HEK293 (cell line): Measurements from ENCODE around the gene SMARCB1.

Source experiments
- FEZF1 ChIP-seq: fragments of 450-650 bp; formaldehyde crosslinking; IDR thresholded peaks from 2 replicates; pipeline ENCODE4 v1.5.1; 2016; ENCODE audit warnings: missing biosample characterization, missing genetic modification characterization
- HOXA7 ChIP-seq: sonication (generic); formaldehyde crosslinking; IDR thresholded peaks from 2 replicates; pipeline ENCODE4 v1.8.1; 2022; ENCODE audit warnings: missing genetic modification reagents, borderline replicate concordance
- PBX3 ChIP-seq: sonication (generic); formaldehyde crosslinking; IDR thresholded peaks from 2 replicates; pipeline ENCODE4 v1.8.1; 2022; ENCODE audit warnings: mild to moderate bottlenecking, moderate library complexity, missing genetic modification reagents
- RBAK ChIP-seq: fragments of 450-650 bp; formaldehyde crosslinking; IDR thresholded peaks from 2 replicates; pipeline ENCODE4 v1.5.1; 2016; ENCODE audit warnings: missing biosample characterization, missing genetic modification characterization
- REPIN1 ChIP-seq: fragments of 450-650 bp; formaldehyde crosslinking; IDR thresholded peaks from 2 replicates; pipeline ENCODE4 v1.5.1; 2017; ENCODE audit warnings: missing biosample characterization, missing genetic modification characterization, low read depth
- SP2 ChIP-seq: fragments of 450-650 bp; formaldehyde crosslinking; IDR thresholded peaks from 2 replicates; pipeline ENCODE4 v1.5.1; 2016; ENCODE audit warnings: missing biosample characterization, missing genetic modification characterization
- SP7 ChIP-seq: fragments of 450-650 bp; formaldehyde crosslinking; IDR thresholded peaks from 2 replicates; pipeline ENCODE4 v1.5.1; 2016; ENCODE audit warnings: missing biosample characterization, missing genetic modification characterization
- TRIM28 ChIP-seq: IDR thresholded peaks from 2 replicates; pipeline ENCODE4 v1.6.1; 2011; ENCODE audit warnings: low read length, control low read depth, borderline replicate concordance
- TSHZ1 ChIP-seq: fragments of 450-650 bp; formaldehyde crosslinking; IDR thresholded peaks from 2 replicates; pipeline ENCODE4 v1.5.1; 2016; ENCODE audit warnings: missing biosample characterization, missing genetic modification characterization, borderline replicate concordance
- ZBTB17 ChIP-seq: fragments of 450-650 bp; formaldehyde crosslinking; IDR thresholded peaks from 2 replicates; pipeline ENCODE4 v1.5.1; 2016; ENCODE audit warnings: missing biosample characterization, missing genetic modification characterization
- ZBTB20 ChIP-seq: fragments of 450-650 bp; formaldehyde crosslinking; IDR thresholded peaks from 2 replicates; pipeline ENCODE4 v1.5.1; 2016; ENCODE audit warnings: missing biosample characterization, missing genetic modification characterization
- ZNF140 ChIP-seq: fragments of 450-650 bp; formaldehyde crosslinking; IDR thresholded peaks from 2 replicates; pipeline ENCODE4 v1.5.1; 2016; ENCODE audit warnings: missing biosample characterization, missing genetic modification characterization
- ZNF174 ChIP-seq: fragments of 450-650 bp; formaldehyde crosslinking; IDR thresholded peaks from 2 replicates; pipeline ENCODE4 v1.5.0; 2017; ENCODE audit warnings: missing biosample characterization, mild to moderate bottlenecking, missing genetic modification characterization
- ZNF274 ChIP-seq, 2 experiments: fragments of 200-500 bp in 1 of 2; fragments of 450-650 bp in 1 of 2; sonication (Bioruptor generic) in 1 of 2; formaldehyde crosslinking in 1 of 2; IDR thresholded peaks; 2 replicates each; pipeline versions ENCODE4 v1.5.1 to v1.6.1; 2014 to 2016; ENCODE audit warnings: borderline replicate concordance in 1 of 2, inconsistent platforms in 1 of 2, low read length in 1 of 2, missing biosample characterization in 1 of 2, missing genetic modification characterization in 1 of 2
- ZNF280C ChIP-seq: fragments of 450-650 bp; formaldehyde crosslinking; IDR thresholded peaks from 2 replicates; pipeline ENCODE4 v1.5.1; 2016; ENCODE audit warnings: missing biosample characterization, missing genetic modification characterization
- ZNF341 ChIP-seq: fragments of 450-650 bp; formaldehyde crosslinking; IDR thresholded peaks from 2 replicates; pipeline ENCODE4; 2016; ENCODE audit warnings: low read depth, missing biosample characterization, missing genetic modification characterization
- ZNF391 ChIP-seq: fragments of 450-650 bp; formaldehyde crosslinking; IDR thresholded peaks from 2 replicates; pipeline ENCODE4 v1.5.1; 2016; ENCODE audit warnings: low read depth, missing biosample characterization, missing genetic modification characterization, borderline replicate concordance
- ZNF449 ChIP-seq: fragments of 450-650 bp; formaldehyde crosslinking; IDR thresholded peaks from 2 replicates; pipeline ENCODE4 v1.5.1; 2017; ENCODE audit warnings: missing biosample characterization, mild to moderate bottlenecking, missing genetic modification characterization, moderate library complexity
- ZNF48 ChIP-seq: fragments of 450-650 bp; formaldehyde crosslinking; IDR thresholded peaks from 2 replicates; pipeline ENCODE4 v1.5.1; 2016; ENCODE audit warnings: missing biosample characterization, missing genetic modification characterization
- ZNF514 ChIP-seq: fragments of 450-650 bp; formaldehyde crosslinking; IDR thresholded peaks from 2 replicates; pipeline ENCODE4 v1.5.1; 2016; ENCODE audit warnings: missing biosample characterization, missing genetic modification characterization
- ZNF558 ChIP-seq: fragments of 450-650 bp; formaldehyde crosslinking; IDR thresholded peaks from 2 replicates; pipeline ENCODE4 v1.5.1; 2016; ENCODE audit warnings: missing biosample characterization, missing genetic modification characterization
- ZNF585B ChIP-seq: fragments of 450-650 bp; formaldehyde crosslinking; IDR thresholded peaks from 2 replicates; pipeline ENCODE4 v1.5.1; 2016; ENCODE audit warnings: missing biosample characterization, missing genetic modification characterization
- ZNF639 ChIP-seq: fragments of 450-650 bp; formaldehyde crosslinking; IDR thresholded peaks from 2 replicates; pipeline ENCODE4 v1.5.1; 2016; ENCODE audit warnings: missing biosample characterization, missing genetic modification characterization
- ZNF660 ChIP-seq: fragments of 450-650 bp; IDR thresholded peaks from 2 replicates; pipeline ENCODE4 v1.5.1; 2018; ENCODE audit warnings: missing biosample characterization, mild to moderate bottlenecking, missing genetic modification characterization
- ZNF707 ChIP-seq: fragments of 450-650 bp; formaldehyde crosslinking; IDR thresholded peaks from 2 replicates; pipeline ENCODE4 v1.5.1; 2016; ENCODE audit warnings: missing biosample characterization, missing genetic modification characterization
- ZNF791 ChIP-seq: fragments of 450-650 bp; formaldehyde crosslinking; IDR thresholded peaks from 2 replicates; pipeline ENCODE4 v1.5.1; 2016; ENCODE audit warnings: missing biosample characterization, missing genetic modification characterization
- ZSCAN18 ChIP-seq: fragments of 450-650 bp; formaldehyde crosslinking; IDR thresholded peaks from 2 replicates; pipeline ENCODE4 v1.5.1; 2016; ENCODE audit warnings: missing biosample characterization, missing genetic modification characterization

SMARCB1 gene

GRCh38 chr22:23781511-23782183 lies 5.1 kb upstream of the SMARCB1 start (continued):
- TF ChIP-seq PBX3 (CRISPR knock-in tag), result no peak
- no peak for TF ChIP-seq ZNF174 (tag by site-specific recombination)
- no peak for TF ChIP-seq ZNF660 (tag by site-specific recombination)
- TF ChIP-seq ZNF449 (tag by site-specific recombination), result no peak
- TF ChIP-seq ZNF585B (tag by site-specific recombination), result peak; percentile 24
- TF ChIP-seq ZNF280C (tag by site-specific recombination), result no peak
- peak; percentile 43; the same call in 1 of the 2 replicates for TF ChIP-seq ZBTB20
- no peak for TF ChIP-seq ZNF558 (tag by site-specific recombination)
- TF ChIP-seq ZNF707 (tag by site-specific recombination), result no peak
- no peak for TF ChIP-seq ZNF274 (IDR thresholded peaks at IDR 0.05; ENCODE audit: low read length)
- TF ChIP-seq ZNF274 (tag by site-specific recombination; IDR thresholded peaks at IDR 0.05; ENCODE audit: borderline replicate concordance), result no peak
- TF ChIP-seq TRIM28, result no peak
- no peak for TF ChIP-seq ZNF639 (tag by site-specific recombination)
- no peak for TF ChIP-seq ZNF48 (tag by site-specific recombination)
- TF ChIP-seq SP7 (tag by site-specific recombination), result 0 out of 2 replicates have a peak, but pooled peaks have one; percentile 23
- TF ChIP-seq FEZF1 (tag by site-specific recombination), result 0 out of 2 replicates have a peak, but pooled peaks have one; percentile 22
- TF ChIP-seq ZBTB17 (tag by site-specific recombination), result peak; percentile 58
- TF ChIP-seq ZNF391 (tag by site-specific recombination), result no peak
- TF ChIP-seq ZSCAN18 (tag by site-specific recombination), result no peak
- no peak for TF ChIP-seq ZNF140 (tag by site-specific recombination)
- no peak for TF ChIP-seq ZNF791 (tag by site-specific recombination)
- TF ChIP-seq SP2, result peak; percentile 17; the same call in 1 of the 2 replicates
- no peak for TF ChIP-seq ZNF341 (tag by site-specific recombination)
- no peak for TF ChIP-seq TSHZ1 (tag by site-specific recombination)
- no peak for TF ChIP-seq HOXA7
- TF ChIP-seq ZNF514, result no peak
- no peak for TF ChIP-seq RBAK (tag by site-specific recombination)
- no peak for TF ChIP-seq REPIN1 (tag by site-specific recombination)
